ENCODE results near the gene RSPH6A. TPM values are rescaled to one million over a fixed set of nuclear protein-coding genes. Genes with fewer than 3 reads are reported as not detected.
"Not testable (repeated sequence)": the region's sequence is repeated elsewhere in the genome, so short reads cannot be mapped to it uniquely, and the experiment has no call there.

RSPH6A gene
- total RNA-seq, 1 experiment from 2014 or later, result 0.39 TPM

DNA sequence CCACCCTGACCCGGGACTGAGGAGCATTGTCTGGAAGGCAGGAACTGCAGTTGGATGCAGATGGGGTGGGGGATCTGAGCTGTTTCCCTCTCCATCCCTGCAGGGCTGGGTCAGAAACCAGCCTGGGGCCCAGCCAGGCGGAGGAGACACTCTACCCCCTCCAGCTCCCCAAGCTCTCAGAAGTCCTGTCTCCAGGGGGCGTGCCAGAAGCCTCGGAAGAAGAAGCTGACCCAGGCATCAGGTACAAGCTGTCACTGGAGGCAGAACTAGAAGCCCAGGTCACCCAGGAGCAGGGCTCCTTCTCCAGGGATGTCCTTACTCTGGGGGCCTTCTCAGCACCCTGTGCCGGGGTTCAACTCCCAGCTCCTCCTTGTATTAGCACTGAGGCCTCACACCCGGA lies 61.6 kb downstream of the RSPH6A start:
- no TSS peak for BruUV-seq (replicated peaks)
- no peak for DNase-seq
- Histone ChIP-seq H3F3A (ENCODE audit: insufficient read depth, low read depth) (no peaks in the 10 kb centered on the region; the same call in 1 of the 2 replicates), H3K79me2 (ENCODE audit: low read depth) (no peaks in the 10 kb centered on the region), H3K9me2 (ENCODE audit: insufficient read depth) (no peaks in the 10 kb centered on the region), H3K36me3 (ENCODE audit: low read depth) (no peaks in the 10 kb centered on the region), H2AFZ (no peak overlapping the region), H3K4me2 (no peak overlapping the region), H3K27ac (no peak overlapping the region), H3K9me3 (ENCODE audit: insufficient read depth, low read depth) (no peaks in the 10 kb centered on the region), H3K4me1 (replicated peaks; ENCODE audit: insufficient read depth) (peaks cover 17% of the 10 kb centered on the region), H3K27me3 (ENCODE audit: insufficient read depth, low read depth) (no peaks in the 10 kb centered on the region), H4K20me1 (ENCODE audit: insufficient read depth) (no peaks in the 10 kb centered on the region), H3K4me3 (no peak overlapping the region)
- ChIA-PET CTCF (interaction anchor here (0.6 kb wide), 1 partner anchor 16 kb away, joined by 9 read pairs; the partner anchor contains the start of gene SIX5), POLR2A (ENCODE audit: unreplicated experiment) (no interaction called here)
- TF ChIP-seq EZH2 (IDR thresholded peaks at IDR 0.05; ENCODE audit: low read depth), result no peak
- TF ChIP-seq, protein P1, sequence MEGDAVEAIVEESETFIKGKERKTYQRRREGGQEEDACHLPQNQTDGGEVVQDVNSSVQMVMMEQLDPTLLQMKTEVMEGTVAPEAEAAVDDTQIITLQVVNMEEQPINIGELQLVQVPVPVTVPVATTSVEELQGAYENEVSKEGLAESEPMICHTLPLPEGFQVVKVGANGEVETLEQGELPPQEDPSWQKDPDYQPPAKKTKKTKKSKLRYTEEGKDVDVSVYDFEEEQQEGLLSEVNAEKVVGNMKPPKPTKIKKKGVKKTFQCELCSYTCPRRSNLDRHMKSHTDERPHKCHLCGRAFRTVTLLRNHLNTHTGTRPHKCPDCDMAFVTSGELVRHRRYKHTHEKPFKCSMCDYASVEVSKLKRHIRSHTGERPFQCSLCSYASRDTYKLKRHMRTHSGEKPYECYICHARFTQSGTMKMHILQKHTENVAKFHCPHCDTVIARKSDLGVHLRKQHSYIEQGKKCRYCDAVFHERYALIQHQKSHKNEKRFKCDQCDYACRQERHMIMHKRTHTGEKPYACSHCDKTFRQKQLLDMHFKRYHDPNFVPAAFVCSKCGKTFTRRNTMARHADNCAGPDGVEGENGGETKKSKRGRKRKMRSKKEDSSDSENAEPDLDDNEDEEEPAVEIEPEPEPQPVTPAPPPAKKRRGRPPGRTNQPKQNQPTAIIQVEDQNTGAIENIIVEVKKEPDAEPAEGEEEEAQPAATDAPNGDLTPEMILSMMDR (conservative IDR thresholded peaks at IDR 0.05), result no peak; the same call in 1 of the 2 replicates
- intact Hi-C loops (cut with micrococcal nuclease; ENCODE audit: unreplicated experiment), result no loop called here

DNA sequence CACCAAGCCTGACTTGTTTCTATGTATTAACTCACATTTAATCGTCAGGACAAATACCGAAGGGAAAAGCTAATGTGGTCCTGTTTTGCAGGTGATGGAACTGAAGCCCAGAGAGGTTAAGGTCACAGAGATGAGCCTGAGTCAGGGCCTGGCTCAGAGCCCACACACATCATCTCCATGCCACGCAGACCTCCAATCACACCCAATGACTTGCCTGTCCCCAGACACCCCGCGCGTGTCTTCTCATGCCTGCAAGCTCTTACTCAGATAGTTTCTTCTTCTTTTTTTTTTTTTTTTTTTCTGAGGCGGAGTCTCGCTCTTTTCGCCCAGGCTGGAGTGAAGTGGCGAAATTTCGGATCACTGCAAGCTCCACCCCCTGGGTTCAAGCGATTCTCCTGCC lies 62.5 kb downstream of the RSPH6A start:
- Histone ChIP-seq H4K20me1 (ENCODE audit: insufficient read depth) (no peaks in the 10 kb centered on the region), H3K36me3 (ENCODE audit: low read depth) (no peaks in the 10 kb centered on the region), H3K4me3 (no peak overlapping the region), H3K79me2 (ENCODE audit: low read depth) (no peaks in the 10 kb centered on the region), H3K27me3 (ENCODE audit: insufficient read depth, low read depth) (no peaks in the 10 kb centered on the region), H2AFZ (no peak overlapping the region), H3F3A (ENCODE audit: insufficient read depth, low read depth) (peaks cover under 1% of the 10 kb centered on the region), H3K9me2 (ENCODE audit: insufficient read depth) (no peaks in the 10 kb centered on the region), H3K4me2 (no peak overlapping the region), H3K9me3 (ENCODE audit: insufficient read depth, low read depth) (no peaks in the 10 kb centered on the region), H3K4me1 (replicated peaks; ENCODE audit: insufficient read depth) (peaks cover 10% of the 10 kb centered on the region), H3K27ac (no peak overlapping the region)
- DNase-seq, result no peak
- TF ChIP-seq EZH2 (IDR thresholded peaks at IDR 0.05; ENCODE audit: low read depth), result no peak
- TF ChIP-seq, protein P1 (conservative IDR thresholded peaks at IDR 0.05), result no peak
- POLR2A ChIA-PET (ENCODE audit: unreplicated experiment), result interaction anchor here (0.5 to 0.6 kb wide), 3 partner anchors 36 to 103 kb away, joined by 3 to 25 read pairs (median 4); no protein-coding TSS in a partner anchor
- intact Hi-C loops (cut with micrococcal nuclease; ENCODE audit: unreplicated experiment), result no loop called here
- no TSS peak for BruUV-seq (replicated peaks)
- CTCF ChIA-PET, result interaction anchor here (0.7 kb wide), 1 partner anchor 1015 kb away, joined by 9 read pairs; no protein-coding TSS in a partner anchor

DNA sequence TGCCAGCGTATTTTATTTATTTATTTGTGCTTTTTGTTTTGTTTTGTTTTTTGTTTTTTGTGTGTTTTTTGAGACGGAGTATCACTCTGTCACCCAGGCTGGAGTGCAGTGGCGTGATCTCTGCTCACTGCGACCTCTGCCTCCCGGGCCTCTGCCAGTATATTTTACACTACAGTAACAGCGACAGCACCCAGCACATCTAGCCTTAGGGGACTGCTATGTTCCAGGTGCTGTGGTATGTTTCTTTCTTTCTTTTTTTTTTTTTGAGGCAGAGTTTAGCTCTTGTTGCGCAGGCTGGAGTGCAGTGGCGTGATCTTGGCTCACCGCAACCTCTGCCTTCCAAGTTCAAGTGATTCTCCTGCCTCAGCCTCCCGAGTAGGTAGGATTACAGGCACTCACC lies 63.6 kb downstream of the RSPH6A start:
- H3K4me3 ChIP-seq; H3K9me3 ChIP-seq (ENCODE audit: insufficient read depth, low read depth); POLR2A ChIA-PET (ENCODE audit: unreplicated experiment); H3K79me2 ChIP-seq (ENCODE audit: low read depth); CTCF ChIA-PET; H3K27me3 ChIP-seq (ENCODE audit: insufficient read depth, low read depth); H4K20me1 ChIP-seq (ENCODE audit: insufficient read depth); H3K4me1 ChIP-seq (replicated peaks; ENCODE audit: insufficient read depth); H3K4me2 ChIP-seq; H3K9me2 ChIP-seq (ENCODE audit: insufficient read depth); H3K27ac ChIP-seq; intact Hi-C loops (cut with micrococcal nuclease; ENCODE audit: unreplicated experiment); H3K36me3 ChIP-seq (ENCODE audit: low read depth); H3F3A ChIP-seq (ENCODE audit: insufficient read depth, low read depth); DNase-seq; H2AFZ ChIP-seq; BruUV-seq (replicated peaks): not testable (repeated sequence)

DNA sequence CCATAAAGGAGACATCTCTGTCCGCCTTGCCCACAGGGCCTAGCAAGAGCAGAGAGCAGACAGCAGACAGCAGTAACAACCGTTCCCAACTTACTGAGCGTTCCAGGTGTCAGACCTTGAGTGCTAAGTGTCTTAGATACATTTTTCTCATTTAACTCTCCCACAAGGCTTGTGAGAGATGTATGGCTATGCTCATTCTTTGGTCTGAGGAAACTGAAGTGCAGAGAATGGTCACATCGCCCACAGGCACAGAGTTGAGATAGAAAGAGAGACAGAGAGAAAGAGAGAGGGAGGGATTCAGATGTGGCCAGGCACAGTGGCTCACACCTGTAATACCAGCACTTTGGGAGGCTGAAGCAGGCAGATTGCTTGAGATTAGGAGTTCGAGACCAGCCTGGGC lies 67.6 kb downstream of the RSPH6A start:
- H3K9me2 ChIP-seq (ENCODE audit: insufficient read depth), result no peaks in the 10 kb centered on the region
- no peak for TF ChIP-seq EZH2 (IDR thresholded peaks at IDR 0.05; ENCODE audit: low read depth)
- intact Hi-C loops (cut with micrococcal nuclease; ENCODE audit: unreplicated experiment), result no loop called here
- no peak overlapping the region for H3K4me3 ChIP-seq
- H2AFZ ChIP-seq, result no peak overlapping the region
- H4K20me1 ChIP-seq (ENCODE audit: insufficient read depth), result no peaks in the 10 kb centered on the region
- no peaks in the 10 kb centered on the region for H3K79me2 ChIP-seq (ENCODE audit: low read depth)
- POLR2A ChIA-PET (ENCODE audit: unreplicated experiment), result no interaction called here
- no peaks in the 10 kb centered on the region for H3K9me3 ChIP-seq (ENCODE audit: insufficient read depth, low read depth)
- DNase-seq, result no peak
- H3K27ac ChIP-seq, result no peak overlapping the region
- peaks cover 8% of the 10 kb centered on the region for H3K4me1 ChIP-seq (replicated peaks; ENCODE audit: insufficient read depth)
- H3K4me2 ChIP-seq, result no peak overlapping the region
- CTCF ChIA-PET, result interaction anchor here (0.5 kb wide), 1 partner anchor 54 kb away, joined by 5 read pairs; no protein-coding TSS in a partner anchor
- no TSS peak for BruUV-seq (replicated peaks)
- H3K36me3 ChIP-seq (ENCODE audit: low read depth), result no peaks in the 10 kb centered on the region
- H3K27me3 ChIP-seq (ENCODE audit: insufficient read depth, low read depth), result no peaks in the 10 kb centered on the region
- peaks cover 12% of the 10 kb centered on the region for H3F3A ChIP-seq (ENCODE audit: insufficient read depth, low read depth)

All from PC-9 (cell line).